ENCODE data around the gene GGTA1. TPM values are rescaled to one million over a fixed set of nuclear protein-coding genes. Genes with fewer than 3 reads are reported as not detected.

GGTA1 gene
- total RNA-seq, 1 donor from 2014 or later, result 14.0 TPM

- DNase-seq, result no peak
- intact Hi-C loops (cut with DNase I), result no loop called here
- Histone ChIP-seq H3K4me3 (no peak overlapping the region), H3K36me3 (no peaks in the 10 kb centered on the region), H3K27me3 (ENCODE audit: low read depth) (no peaks in the 10 kb centered on the region), H3K27ac (no peak overlapping the region), H3K9me3 (no peaks in the 10 kb centered on the region), H3K4me1 (no peaks in the 10 kb centered on the region)
- ATAC-seq, result no peak
- TF ChIP-seq CTCF (IDR thresholded peaks at IDR 0.05), result no peak
Observed at GRCh38 chr9:121455527-121456239, 44.0 kb downstream of the GGTA1 start.

GRCh38 chr9:121454972-121455371, 44.7 kb downstream of the GGTA1 start:
- ATAC-seq (no peak), DNase-seq (no peak)
- intact Hi-C loops (cut with DNase I), result no loop called here
- H3K36me3 ChIP-seq, result no peaks in the 10 kb centered on the region
- no peak overlapping the region for H3K4me3 ChIP-seq
- no peaks in the 10 kb centered on the region for H3K9me3 ChIP-seq
- H3K4me1 ChIP-seq, result no peaks in the 10 kb centered on the region
- no peak overlapping the region for H3K27ac ChIP-seq
- H3K27me3 ChIP-seq (ENCODE audit: low read depth), result no peaks in the 10 kb centered on the region
- TF ChIP-seq CTCF (IDR thresholded peaks at IDR 0.05), result no peak

GRCh38 chr9:121453232-121453892, 46.3 kb downstream of the GGTA1 start:
- Histone ChIP-seq H3K27ac (no peak overlapping the region), H3K36me3 (no peaks in the 10 kb centered on the region), H3K4me3 (no peak overlapping the region), H3K4me1 (no peaks in the 10 kb centered on the region), H3K9me3 (no peaks in the 10 kb centered on the region), H3K27me3 (ENCODE audit: low read depth) (no peaks in the 10 kb centered on the region)
- intact Hi-C loops (cut with DNase I), result no loop called here
- no peak for ATAC-seq
- DNase-seq, result no peak
- TF ChIP-seq CTCF (IDR thresholded peaks at IDR 0.05), result no peak

- TF ChIP-seq CTCF (IDR thresholded peaks at IDR 0.05), result no peak
- Histone ChIP-seq H3K4me3 (no peak overlapping the region), H3K36me3 (no peaks in the 10 kb centered on the region), H3K27me3 (ENCODE audit: low read depth) (no peaks in the 10 kb centered on the region), H3K27ac (no peak overlapping the region), H3K9me3 (no peaks in the 10 kb centered on the region), H3K4me1 (no peaks in the 10 kb centered on the region)
- ATAC-seq (no peak), DNase-seq (no peak)
- intact Hi-C loops (cut with DNase I), result no loop called here
Observed at GRCh38 chr9:121452085-121452484, 47.6 kb downstream of the GGTA1 start.

- H3K4me1 ChIP-seq, result no peaks in the 10 kb centered on the region
- no peak overlapping the region for H3K4me3 ChIP-seq
- DNase-seq, result no peak
- no peak for ATAC-seq
- H3K27me3 ChIP-seq (ENCODE audit: low read depth), result no peaks in the 10 kb centered on the region
- no peaks in the 10 kb centered on the region for H3K36me3 ChIP-seq
- intact Hi-C loops (cut with DNase I), result no loop called here
- no peaks in the 10 kb centered on the region for H3K9me3 ChIP-seq
- H3K27ac ChIP-seq, result no peak overlapping the region
- no peak for TF ChIP-seq CTCF (IDR thresholded peaks at IDR 0.05)
Observed at GRCh38 chr9:121451586-121451985, 48.1 kb downstream of the GGTA1 start.

Data from lower lobe of right lung (tissue), 2 donors.